Thoracic aorta (tissue), 2 donors: ENCODE results near the gene EIF4G3. TPM values are rescaled to one million over a fixed set of nuclear protein-coding genes. Genes with fewer than 3 reads are reported as not detected.

ENCODE experiments used
- ATAC-seq: fragments of 150-250 bp; one replicate; pipeline ENCODE4 v1.8.0; 2017; ENCODE audit warnings: low read depth; ENCODE audit not compliant: insufficient number of reproducible peaks, low FRiP score
- DNase-seq: peaks from one replicate; pipeline ENCODE4 v3.0.0-alpha.2; 2020; ENCODE audit warnings: low spot score
- H3K27ac ChIP-seq, 2 donors: fragments of 200-600 bp; sonication (generic); 1 replicate in 1 of 2; 2 replicates in 1 of 2; pipeline ENCODE4 v1.5.1; 2016; ENCODE audit warnings: mild to moderate bottlenecking in 2 of 2, moderate library complexity in 2 of 2
- H3K27me3 ChIP-seq: fragments of 200-600 bp; sonication (generic); replicated peaks from 2 replicates; pipeline ENCODE4 v1.6.0; 2016; ENCODE audit warnings: mild to moderate bottlenecking; ENCODE audit not compliant: insufficient read depth
- H3K36me3 ChIP-seq: fragments of 200-600 bp; sonication (generic); one replicate; pipeline ENCODE4 v1.5.1; 2016
- H3K4me1 ChIP-seq, 2 donors: fragments of 200-600 bp; sonication (generic); 1 replicate in 1 of 2; 2 replicates in 1 of 2; pipeline versions ENCODE4 v1.5.1 to v1.6.0; 2016; ENCODE audit warnings: low read depth in 2 of 2, mild to moderate bottlenecking in 1 of 2; ENCODE audit not compliant: control insufficient read depth in 1 of 2
- H3K4me3 ChIP-seq: fragments of 200-600 bp; sonication (generic); 2 replicates; pipeline ENCODE4 v1.5.1; 2016; ENCODE audit warnings: mild to moderate bottlenecking
- H3K9me3 ChIP-seq: fragments of 200-600 bp; sonication (generic); 2 replicates; pipeline ENCODE4 v1.5.1; 2016
- total RNA-seq, 2 donors: library from RNA; depleted of rRNA; stranded (reverse); fragments of >200 nt; gene quantifications; one replicate each; pipeline versions ENCODE4 v1.1.0 to v1.2.3, GENCODE V29; 2016
- TF ChIP-seq, protein P1 (sequence below): fragments of 200-600 bp; sonication (generic); IDR thresholded peaks from one replicate; pipeline ENCODE4 v1.5.1; 2019; ENCODE audit warnings: antibody characterized with exemption

The EIF4G3 gene
- total RNA-seq, 2 donors from 2014 or later, result 43.1 to 54.0 TPM

DNA sequence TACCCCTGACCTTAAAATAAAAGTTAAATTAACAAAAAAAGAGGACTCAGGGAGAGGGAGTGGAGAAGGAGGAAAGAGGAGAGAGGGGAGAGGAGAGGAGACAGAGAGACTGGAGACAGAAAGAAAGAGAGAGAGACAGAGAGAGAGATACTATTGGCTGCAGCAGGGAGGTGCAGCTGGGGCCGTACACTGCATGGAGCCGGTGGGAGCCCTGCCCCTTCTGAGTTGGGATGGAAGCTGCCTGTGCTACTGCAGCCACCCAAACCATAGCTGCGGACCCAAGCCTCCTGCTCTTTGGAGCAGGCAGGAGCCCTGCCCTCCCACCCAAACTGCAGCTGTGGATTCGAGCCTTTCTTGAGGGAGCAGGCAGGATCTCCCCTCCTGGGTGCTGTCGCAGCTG, 356.9 kb downstream of the EIF4G3 start:
- H3K36me3 ChIP-seq, result peaks cover 4% of the 10 kb centered on the region

DNA sequence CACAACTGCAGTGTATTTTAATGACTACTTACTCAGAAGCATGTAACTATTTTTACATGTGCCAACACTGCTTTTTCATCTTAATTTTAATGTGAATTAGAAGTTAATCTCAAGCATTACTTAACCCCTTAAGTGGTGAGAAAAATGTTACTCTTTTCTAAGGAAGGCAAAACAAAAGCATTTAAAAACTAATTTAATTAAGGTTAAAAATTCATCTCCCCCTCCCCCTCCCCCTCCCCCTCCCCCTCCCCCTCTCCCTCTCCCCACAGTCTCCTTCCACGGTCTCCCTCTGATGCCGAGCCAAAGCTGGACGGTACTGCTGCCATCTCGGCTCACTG, 362.2 kb downstream of the EIF4G3 start:
- H3K9me3 ChIP-seq, result no peaks in the 10 kb centered on the region
- H3K27ac ChIP-seq, result no peak overlapping the region
- TF ChIP-seq, protein P1, sequence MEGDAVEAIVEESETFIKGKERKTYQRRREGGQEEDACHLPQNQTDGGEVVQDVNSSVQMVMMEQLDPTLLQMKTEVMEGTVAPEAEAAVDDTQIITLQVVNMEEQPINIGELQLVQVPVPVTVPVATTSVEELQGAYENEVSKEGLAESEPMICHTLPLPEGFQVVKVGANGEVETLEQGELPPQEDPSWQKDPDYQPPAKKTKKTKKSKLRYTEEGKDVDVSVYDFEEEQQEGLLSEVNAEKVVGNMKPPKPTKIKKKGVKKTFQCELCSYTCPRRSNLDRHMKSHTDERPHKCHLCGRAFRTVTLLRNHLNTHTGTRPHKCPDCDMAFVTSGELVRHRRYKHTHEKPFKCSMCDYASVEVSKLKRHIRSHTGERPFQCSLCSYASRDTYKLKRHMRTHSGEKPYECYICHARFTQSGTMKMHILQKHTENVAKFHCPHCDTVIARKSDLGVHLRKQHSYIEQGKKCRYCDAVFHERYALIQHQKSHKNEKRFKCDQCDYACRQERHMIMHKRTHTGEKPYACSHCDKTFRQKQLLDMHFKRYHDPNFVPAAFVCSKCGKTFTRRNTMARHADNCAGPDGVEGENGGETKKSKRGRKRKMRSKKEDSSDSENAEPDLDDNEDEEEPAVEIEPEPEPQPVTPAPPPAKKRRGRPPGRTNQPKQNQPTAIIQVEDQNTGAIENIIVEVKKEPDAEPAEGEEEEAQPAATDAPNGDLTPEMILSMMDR, result no peak
- no peaks in the 10 kb centered on the region for H3K27me3 ChIP-seq
- DNase-seq (no peak), ATAC-seq (no peak)
- H3K4me3 ChIP-seq, result no peak overlapping the region
- peaks cover 4% of the 10 kb centered on the region for H3K36me3 ChIP-seq
- H3K4me1 ChIP-seq, result no peaks in the 10 kb centered on the region

More for the DNA sequence above, 356.9 kb downstream of the EIF4G3 start:
- DNase-seq, result no peak
- Histone ChIP-seq H3K27ac (no peak overlapping the region), H3K4me3 (no peak overlapping the region), H3K27me3 (no peaks in the 10 kb centered on the region), H3K9me3 (no peaks in the 10 kb centered on the region), H3K4me1 (no peaks in the 10 kb centered on the region)
- TF ChIP-seq, protein P1, result no peak
- no peak for ATAC-seq

DNA sequence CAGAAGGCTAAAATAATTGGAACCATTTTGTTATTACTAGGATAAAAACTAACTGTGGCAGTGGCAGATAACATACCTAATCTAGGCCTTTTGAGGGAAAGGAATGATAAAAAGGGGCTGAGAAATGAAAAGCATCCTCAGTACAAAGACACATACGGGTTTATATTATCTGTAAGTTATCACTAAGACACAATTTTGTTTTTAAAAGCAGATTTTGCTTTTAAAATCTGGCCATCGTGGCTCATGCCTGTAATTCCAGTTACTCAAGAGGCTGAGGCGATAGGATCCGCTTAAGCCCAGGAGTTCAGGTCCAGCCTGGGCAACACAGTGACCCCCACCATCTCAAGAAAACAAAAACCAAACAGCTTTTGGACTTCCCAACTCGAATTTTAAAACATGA, 364.8 kb downstream of the EIF4G3 start:
- no peak overlapping the region for H3K4me3 ChIP-seq
- TF ChIP-seq, protein P1, result no peak
- H3K27me3 ChIP-seq, result no peaks in the 10 kb centered on the region
- ATAC-seq (no peak), DNase-seq (no peak)
- no peak overlapping the region for H3K27ac ChIP-seq
- peaks cover 4% of the 10 kb centered on the region for H3K36me3 ChIP-seq
- no peaks in the 10 kb centered on the region for H3K4me1 ChIP-seq
- no peaks in the 10 kb centered on the region for H3K9me3 ChIP-seq

DNA sequence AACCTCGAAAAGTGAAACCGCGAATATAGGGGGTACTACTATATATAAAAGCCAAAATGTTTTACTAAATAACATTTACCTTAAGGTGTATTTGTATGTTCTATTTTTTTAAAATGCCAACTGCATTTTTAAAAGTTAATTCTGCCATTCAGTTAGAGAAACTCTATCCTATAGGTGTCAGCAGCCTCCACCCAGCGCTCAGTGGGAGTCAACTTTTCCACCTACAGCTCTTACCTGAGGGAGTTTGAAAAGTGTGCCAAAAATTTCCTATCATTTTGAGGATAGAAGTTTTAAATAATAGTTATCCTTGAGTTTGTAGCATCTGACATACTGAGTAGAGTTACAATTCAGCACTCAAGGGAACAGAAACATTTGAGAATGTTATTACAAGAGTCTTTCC, 383.5 kb downstream of the EIF4G3 start:
- Histone ChIP-seq H3K4me1 (peaks cover 0 to 3% of the 10 kb centered on the region in 2 donors), H3K9me3 (no peaks in the 10 kb centered on the region), H3K27ac (no peak overlapping the region), H3K36me3 (no peaks in the 10 kb centered on the region), H3K4me3 (no peak overlapping the region), H3K27me3 (no peaks in the 10 kb centered on the region)
- ATAC-seq (no peak), DNase-seq (no peak)
- TF ChIP-seq, protein P1, result no peak

DNA sequence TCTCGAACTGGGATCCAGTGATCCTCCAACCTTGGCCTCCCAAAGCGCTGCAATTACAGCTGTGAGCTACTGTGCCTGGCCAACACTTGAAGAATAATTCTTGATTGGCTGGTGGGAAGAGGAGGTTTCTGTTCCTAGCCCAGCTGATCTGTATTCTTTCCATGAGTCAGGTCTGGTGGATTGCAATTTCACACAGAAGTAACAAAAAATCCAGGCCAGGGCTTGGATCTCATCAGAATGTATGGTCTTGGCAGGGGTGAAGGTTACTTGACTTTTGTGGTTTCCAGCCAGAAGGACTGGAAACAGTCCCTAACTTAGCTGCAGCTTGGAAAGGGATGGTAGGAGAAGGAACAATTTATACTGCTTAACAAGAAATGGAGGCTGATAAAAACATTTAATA, 384.5 kb downstream of the EIF4G3 start:
- Histone ChIP-seq H3K36me3 (no peaks in the 10 kb centered on the region), H3K4me3 (no peak overlapping the region), H3K27ac (no peak overlapping the region), H3K4me1 (peaks cover 0 to 7% of the 10 kb centered on the region in 2 donors), H3K27me3 (no peaks in the 10 kb centered on the region), H3K9me3 (no peaks in the 10 kb centered on the region)
- no peak for ATAC-seq
- TF ChIP-seq, protein P1, result no peak
- DNase-seq, result no peak
